T-helper 22 cell (primary cell): ENCODE results near the gene TMEM214.

Experiments
- DNase-seq: peaks from one replicate; pipeline ENCODE4 v3.0.0-alpha.2; 2020; ENCODE audit warnings: low read depth

Gene TMEM214

DNA sequence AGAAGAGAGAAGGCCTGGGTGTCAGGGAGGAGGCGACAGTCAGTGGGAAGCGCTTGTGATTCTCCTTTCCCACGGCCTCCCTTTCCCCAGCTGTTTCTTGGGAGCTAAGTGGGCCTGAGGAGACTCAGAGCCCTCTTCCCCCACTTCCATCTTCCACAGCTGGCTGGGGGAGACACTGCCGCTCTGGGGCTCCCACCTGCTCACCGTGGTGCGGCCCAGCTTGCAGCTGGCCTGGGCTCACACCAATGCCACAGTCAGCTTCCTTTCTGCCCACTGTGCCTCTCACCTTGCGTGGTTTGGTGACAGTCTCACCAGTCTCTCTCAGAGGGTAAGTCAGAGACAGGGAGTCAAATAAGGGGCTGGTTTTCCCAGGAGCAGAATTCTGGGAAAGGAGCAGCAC lies 7.1 kb downstream of the TMEM214 start:
- no peak for DNase-seq

DNA sequence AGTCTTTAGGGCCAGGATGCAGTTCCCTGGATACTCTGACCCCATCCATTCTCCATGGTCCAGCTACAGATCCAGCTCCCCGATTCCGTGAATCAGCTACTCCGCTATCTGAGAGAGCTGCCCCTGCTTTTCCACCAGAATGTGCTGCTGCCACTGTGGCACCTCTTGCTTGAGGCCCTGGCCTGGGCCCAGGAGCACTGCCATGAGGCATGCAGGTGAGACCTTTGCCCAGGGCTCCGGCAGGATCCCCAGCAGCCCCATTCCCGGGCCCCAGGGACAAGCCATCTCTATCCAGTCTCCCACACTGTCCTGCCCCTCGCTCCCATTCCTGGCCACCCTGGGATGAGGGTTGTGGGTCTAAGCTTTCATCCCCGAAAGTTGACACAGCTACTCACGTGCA lies 7.5 kb downstream of the TMEM214 start:
- no peak for DNase-seq

DNA sequence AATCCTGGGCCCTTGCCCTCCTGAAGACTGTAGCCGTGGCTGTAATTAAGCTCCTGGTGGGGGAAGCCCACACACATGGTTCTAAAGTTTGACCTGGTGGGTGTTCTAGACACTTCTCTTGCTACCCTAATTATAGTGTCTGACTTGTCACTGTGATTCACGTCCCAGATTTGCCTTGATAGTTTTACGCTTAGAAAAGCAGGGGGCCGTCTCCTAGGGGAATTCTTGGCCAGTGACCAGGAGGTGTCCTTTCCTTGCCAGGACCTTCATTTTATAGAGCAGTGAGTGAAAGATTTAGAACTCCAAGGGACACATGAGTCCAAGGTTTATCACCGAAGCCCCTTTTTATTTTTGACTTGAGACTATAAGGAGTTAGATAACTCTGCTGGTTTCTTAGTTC lies 9.0 kb downstream of the TMEM214 start:
- DNase-seq, result no peak

DNA sequence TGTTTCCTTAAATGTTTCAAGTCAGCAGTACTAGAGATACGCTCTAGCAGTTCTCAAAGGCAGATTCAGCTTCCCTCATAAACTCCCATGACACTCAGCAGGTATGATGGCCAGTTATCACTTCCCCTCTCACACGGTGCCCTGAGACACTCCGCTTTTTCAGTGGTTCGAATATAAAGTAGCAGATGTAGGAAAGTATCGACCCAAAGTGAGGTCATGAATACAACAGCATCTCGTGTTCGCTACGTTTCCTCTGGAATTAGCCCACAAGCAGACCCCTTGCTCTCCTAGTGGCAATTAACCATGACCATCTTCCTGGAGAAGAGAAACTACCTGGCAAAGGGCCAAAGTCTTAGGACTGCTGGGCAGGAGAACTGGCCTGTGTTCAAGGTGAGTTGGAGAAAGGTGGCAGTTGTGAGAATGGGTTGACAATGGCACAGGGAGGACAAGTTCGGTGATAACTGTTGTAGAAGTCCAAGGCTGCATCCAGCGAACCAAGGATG lies 9.4 kb downstream of the TMEM214 start:
- no peak for DNase-seq

DNA sequence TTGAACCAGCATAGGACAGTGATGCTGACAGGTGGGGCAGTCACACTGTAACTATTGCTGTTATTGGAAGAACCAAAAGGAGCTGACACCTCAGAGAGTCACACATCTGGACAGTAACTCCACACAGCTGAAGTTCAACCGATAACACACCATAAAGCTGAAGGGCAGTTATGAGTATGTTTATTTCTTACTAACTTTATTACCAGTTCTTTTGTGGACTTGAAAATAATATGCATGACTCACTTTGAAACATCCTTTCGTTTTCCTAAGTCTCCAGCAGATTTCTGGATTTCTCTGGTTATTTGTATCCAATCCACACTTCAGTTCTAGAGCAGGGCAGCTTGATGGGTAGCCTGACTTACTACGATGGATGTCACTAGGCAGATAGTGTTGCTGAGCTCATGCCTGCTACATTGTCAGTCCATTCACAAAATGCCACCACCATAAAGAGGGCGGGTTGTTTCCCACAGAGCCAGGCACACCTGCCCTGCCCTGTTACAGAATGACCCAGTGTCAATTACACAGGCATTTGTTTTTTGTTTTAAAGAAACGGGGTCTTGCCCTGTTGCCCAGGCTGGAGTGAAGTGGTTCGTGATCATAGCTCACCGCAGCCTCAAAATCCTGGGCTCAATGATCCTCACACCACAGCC lies 10.3 kb downstream of the TMEM214 start:
- DNase-seq, result no peak

DNA sequence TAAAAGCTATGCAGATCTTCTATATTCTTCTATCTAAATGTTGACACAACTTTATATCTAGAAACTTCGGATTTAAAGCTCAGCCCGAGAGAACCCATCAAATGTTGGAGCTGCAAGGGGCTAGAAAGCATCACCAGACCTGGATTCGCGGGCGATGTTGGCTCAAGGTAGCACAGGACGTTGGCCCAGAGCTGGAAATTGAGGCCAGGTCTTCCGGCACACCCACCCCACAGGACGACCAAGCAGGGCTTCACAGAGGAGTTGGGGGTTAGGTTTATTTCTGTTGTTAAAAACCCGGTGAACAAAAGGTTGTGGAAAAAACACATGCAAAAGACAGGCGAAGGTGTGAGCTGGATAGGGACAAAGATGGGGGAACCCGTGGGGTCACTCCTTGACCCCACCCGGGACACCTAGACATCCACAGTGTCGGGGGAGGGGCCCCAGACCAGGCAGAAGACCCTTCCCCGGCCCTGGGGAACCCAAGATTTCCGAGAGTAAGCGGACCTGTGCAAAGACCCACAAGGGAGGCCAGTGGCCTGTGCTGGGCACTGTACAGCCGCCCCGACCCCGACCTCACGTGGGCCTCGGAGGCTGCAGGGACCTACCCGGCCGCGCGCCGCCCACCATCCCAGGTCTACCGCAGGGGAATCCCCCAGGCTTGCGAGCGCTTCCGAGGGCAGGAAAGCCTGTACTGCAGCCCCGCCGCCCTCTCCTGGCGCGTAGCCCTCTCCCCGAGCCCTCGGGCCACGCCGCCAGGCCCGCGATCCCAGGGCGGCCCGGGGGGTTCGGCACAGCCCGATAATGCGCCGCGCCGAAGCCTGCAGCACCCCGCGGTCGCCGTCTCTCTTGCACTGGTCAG lies 16.9 kb downstream of the TMEM214 start:
- peak; percentile 54 for DNase-seq

DNA sequence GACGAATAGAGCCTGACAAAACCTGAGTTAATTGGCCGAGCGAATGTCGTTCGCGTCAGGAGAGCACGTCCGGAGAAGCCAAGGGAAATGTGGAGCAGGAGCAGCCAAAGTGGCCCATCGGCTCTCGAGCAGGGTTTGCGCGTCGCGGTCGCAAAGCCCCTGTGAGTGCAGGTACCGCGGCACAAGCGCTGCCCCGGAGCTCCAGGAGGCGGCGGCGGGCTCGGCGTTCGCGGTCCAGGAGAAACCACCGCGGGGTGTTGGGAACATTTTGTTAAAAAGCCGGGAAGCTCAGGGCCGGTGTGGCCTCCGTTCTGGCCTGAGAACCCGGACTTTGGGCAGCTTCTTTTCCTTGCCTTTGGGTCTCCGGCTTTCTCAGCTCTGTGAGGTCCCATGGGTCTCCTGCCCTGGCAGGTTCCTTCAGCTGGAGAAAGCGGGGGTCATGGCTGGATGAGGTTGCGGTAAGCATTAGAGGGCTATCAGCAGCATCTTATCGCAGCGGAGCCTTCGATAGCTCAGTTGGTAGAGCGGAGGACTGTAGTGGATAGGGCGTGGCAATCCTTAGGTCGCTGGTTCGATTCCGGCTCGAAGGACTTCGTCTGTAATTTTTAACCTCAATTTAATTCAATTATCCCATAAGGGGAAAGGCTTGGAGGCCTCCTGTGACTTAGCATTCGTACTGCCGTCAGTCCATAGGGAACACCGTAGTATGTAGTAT lies 17.7 kb downstream of the TMEM214 start:
- DNase-seq, result peak; percentile 79

DNA sequence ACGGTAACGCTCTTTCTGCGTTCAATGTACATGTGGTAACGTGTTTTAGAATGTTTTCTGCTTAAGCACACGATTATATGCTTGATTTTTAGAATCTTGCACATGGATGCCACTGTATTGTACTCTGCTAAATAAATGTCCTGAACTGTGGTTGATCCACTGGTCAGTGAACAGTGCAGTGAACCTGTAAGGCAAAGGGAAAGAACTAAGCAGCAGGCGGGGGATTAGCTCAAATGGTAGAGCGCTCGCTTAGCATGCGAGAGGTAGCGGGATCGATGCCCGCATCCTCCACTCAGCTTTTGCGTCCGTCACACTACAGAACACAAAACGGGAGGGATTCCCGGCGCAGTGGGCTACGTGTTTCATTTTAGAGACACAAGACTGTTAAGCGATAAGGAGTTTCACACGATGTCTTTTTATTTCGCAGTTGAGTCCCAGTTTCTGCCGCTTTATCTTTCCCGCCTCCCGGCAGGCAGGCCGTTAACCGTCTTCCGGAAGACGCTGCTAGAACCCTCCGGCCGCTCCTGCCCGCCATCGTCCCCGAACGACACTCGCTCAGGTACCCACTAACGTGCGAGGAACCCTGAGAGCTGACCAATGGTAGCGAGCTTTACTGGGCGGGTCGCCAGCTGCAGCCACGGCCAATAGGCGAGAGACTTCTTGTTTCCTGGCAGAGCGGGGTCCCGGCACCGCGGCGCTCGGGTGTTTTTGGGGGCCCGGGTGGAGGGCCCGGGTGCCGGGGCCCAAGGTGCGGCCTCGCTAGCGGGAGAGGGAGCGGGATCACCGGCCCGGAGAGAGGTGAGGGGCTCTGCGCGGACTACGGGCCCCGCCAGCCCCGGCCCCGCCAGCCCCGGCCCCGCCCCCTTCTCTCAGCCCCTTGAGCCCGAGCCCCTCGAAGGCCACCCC lies 18.5 kb downstream of the TMEM214 start, which contains the start of gene AGBL5:
Gene AGBL5 (plus strand): TSS at position 673 of the 906 bp plus-strand sequence. CDS start 1,291 bp downstream, outside the sequence.
- peak; percentile 92 for DNase-seq

DNA sequence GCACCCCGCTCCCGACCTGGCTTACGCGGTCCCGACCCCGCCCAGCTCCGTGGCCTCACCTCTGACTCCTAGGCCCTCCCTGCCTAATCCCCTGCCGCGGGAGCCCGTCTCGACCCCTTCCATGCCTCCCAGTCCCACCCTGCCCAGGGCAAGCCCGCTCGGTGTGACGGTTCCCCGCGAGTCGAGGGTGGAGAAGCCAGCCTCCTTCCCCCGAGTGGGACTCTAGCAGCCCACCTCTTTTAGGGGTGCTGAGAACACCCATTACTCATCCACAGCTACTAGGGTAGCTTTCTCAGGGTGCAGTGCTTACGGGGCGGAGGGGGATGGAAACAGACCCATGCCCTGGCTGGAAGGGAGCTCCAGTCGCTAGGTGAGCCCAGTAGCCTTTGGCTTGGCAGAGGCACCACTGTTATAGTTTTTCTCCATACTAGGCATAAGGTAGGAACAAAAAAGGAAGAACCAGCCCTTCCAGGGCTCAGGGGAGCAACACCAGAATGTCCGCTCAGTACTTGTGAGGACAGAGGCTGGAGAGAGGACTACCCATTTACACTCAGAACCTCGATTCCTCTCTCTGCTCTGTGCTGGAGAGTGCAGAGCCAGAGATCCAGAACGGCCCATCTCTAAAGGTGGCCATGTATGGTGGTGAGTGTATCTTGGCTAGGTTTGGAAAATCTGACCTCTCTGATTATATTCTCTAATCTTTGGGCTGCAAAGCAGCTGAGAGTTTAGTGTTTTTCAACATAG lies 19.3 kb downstream of the TMEM214 start:
- DNase-seq, result no peak

DNA sequence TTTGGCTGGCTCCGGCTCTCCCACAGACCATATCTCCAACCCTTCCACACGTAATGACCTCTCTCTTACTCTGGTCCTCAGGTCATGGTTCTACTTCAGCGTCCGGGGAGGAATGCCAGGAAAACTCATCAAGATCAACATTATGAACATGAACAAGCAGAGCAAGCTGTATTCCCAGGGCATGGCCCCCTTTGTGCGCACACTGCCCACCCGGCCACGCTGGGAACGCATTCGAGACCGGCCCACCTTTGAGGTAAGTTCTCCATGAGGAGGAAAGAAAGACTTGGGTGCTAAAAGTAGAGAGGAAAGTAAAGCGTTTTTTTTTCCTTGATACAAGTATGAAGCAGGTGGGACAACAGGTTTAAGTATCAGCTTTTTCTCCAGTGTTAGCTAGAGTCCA lies 20.6 kb downstream of the TMEM214 start:
- no peak for DNase-seq

DNA sequence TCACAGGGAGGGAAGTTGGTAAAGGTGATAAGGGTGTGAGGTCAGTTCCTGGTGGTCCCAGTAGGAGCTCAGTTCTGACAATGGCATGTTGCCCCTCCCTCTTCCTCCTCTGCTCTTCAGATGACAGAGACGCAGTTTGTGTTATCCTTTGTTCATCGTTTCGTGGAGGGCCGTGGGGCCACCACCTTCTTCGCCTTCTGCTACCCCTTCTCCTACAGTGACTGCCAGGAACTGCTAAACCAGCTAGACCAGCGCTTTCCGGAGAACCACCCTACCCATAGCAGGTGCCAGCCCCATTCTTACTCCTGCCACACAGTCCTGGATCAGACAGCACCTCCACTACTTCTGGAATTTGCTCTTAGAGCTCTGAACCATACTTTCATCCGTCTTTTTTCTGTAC lies 21.0 kb downstream of the TMEM214 start:
- no peak for DNase-seq

DNA sequence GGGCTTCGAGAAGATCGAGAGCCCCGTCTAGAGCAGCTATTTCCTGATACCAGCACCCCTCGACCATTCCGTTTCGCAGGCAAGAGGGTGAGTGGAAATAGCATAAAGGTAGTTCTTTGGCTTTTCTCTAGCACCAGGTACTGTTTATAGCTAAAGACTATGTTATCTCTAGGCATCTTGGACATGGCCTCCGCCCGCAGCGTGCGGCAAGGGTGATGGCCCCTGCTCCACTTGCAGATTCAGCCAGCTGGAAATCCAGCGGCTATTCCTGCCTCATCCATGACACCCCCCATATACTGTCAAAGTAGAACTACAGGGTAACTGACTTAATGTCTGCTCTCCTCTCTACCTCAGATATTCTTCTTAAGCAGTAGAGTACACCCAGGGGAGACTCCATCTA lies 22.0 kb downstream of the TMEM214 start:
- no peak for DNase-seq

DNA sequence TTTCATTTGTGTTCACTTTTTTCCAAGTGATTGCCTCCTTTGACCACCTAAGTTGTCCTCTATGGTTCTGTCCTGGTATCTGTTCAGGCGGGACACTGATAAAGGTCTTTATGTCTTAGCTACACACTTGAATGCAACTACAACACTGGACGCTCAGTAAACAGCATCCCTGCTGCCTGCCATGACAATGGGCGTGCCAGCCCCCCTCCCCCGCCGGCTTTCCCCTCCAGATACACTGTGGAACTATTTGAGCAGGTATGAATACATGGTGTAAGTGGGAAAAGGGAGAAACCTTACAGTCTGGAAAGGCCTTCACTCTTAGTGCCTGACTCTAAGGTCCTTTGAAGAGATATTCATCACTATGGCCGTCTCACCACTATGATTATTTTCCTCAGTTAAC lies 24.4 kb downstream of the TMEM214 start:
- DNase-seq, result no peak

DNA sequence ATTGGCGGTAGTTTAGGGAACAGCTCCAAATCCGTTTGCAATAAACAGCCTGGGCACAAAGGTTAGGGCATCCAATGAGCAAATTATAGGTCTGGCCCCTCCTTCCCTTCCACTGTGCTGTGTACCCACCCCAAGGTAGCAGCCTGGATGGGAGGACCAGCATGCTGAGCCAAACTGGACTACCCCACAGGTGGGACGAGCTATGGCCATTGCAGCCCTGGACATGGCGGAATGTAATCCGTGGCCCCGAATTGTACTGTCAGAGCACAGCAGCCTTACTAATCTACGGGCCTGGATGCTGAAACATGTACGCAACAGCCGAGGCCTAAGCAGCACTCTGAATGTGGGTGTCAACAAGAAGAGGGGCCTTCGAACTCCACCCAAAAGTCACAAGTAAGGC lies 25.4 kb downstream of the TMEM214 start:
- no peak for DNase-seq

DNA sequence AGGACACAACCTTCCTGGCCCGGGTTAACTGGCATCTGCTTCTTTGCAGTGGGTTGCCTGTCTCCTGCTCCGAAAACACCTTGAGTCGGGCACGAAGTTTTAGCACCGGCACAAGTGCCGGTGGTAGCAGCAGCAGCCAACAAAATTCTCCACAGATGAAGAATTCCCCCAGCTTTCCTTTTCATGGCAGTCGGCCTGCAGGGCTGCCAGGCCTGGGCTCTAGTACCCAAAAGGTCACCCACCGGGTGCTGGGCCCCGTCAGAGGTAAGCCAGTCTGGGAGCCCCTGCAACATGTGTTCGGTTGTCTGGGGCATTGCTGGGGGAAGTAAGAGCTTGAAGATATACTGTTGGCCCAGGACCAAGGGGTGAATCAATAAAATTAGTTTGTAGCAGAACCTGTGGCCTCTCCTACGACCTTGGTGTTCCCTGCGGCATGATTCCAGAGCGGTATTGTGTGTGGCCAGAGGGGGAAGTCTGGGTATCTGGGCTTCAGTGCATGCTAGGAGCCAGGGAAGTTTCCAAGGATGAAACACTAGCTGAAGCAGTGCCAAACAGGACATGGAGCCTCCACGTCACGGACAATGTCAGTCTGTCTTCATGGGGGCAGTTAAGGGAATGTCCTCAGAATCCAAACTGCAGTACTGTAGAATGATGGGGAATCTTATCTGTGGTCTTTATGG lies 26.5 kb downstream of the TMEM214 start:
- no peak for DNase-seq

DNA sequence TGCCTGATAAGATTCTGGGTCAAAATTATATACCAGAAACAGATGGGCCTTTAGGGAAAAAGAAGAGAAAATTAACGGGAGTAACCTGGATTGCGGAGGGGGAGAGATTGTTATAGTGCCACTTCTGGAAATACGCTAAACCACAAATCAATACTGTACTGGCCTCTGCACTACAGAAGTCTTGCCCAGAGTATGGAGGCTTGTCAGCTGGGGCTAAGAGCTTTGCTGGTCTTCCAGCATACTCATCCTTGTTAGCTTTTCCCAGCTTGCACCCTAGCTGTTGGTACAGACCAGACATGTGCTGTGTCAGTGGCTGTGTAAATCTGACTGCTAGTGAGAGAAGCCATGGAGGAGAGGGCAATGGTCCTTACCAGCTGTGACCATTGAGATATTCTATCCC lies 27.6 kb downstream of the TMEM214 start:
- DNase-seq, result no peak

DNA sequence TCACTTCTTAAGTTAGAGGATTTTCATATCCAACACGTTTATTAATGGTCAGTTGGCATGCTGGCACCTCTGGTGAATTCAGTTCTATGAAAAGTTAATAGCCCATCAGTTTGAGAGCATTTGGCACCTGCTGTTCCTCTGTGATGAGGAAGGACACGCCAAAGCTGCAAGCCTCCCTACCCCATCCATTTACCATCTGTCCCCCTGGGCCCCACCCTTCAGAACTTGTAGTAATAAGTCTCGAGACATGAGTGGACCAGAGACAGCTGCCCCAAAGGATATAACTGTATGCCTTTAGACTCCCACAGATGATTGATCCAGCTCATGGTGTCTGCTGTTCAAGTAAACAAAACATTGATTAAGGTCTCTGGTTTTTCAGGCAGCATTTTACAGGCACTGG lies 32.4 kb downstream of the TMEM214 start:
- DNase-seq, result no peak

DNA sequence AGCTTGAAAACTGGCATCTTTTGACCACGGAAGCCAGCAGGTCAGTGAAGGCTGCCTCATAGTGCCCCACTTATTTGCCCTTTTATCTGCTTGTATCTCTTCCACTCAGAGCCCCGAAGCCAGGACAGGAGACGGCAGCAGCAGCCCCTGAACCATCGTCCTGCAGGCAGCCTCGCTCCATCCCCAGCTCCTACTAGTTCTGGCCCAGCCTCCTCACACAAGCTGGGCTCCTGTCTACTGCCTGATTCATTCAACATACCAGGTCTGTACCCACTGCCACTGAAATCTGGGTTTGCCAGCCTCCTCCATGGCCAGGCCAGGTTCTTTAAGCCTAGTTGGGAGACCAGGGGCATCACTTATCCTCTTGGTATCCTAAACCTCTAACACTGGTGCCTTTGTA lies 34.6 kb downstream of the TMEM214 start:
- no peak for DNase-seq

DNA sequence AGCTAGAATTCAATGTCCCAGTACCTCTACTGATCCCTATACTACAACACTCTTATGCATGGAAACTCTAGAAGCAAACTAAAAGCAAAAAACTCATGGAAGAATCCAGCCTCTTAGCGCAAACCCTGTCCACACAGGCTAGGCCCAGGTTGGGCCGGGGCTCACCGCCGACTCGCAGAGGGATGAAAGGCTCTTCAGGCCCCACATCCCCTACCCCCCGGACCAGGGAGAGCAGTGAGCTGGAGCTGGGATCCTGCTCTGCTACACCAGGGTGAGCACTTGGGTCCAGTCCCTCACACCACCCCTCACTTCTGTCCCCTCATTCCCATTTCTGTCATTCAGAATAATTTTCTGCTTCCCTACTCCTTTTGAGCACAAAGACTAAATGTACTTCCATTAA lies 36.7 kb downstream of the TMEM214 start:
- DNase-seq, result no peak

DNA sequence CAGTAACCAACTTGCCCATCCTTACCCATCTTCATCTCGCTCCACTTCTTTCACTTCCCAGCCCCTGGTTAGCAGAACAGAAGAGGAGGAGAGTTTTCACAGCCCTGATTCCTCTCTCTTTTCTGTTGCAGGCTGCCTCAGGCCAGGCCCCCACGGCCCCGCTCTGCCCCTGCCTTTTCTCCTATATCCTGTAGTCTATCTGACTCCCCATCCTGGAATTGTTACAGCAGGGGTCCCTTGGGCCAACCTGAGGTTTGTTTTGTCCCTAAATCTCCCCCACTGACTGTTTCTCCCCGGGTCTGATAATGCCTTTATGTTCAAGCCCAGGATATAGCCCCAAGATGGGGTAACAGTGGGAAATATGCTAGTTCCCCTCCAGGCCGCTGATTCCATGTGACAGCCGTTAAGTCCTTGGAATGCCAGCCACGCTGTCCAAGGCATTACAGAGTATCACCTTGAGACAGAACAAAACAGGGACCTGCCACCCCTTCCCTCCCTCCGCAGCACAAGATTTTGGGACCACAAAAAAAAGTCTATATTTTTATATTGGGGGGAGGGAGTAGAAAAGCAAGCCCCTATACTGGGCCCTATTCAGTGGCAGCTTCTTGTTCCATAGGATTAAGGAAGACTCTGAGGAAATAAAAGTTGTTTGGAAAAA lies 37.3 kb downstream of the TMEM214 start:
- DNase-seq, result no peak
